HepG2 (cell line): ENCODE results near the gene NET1. TPM values are rescaled to one million over a fixed set of nuclear protein-coding genes. Genes with fewer than 3 reads are reported as not detected.

Experiments used
- ATAC-seq: fragments of 200-7000 bp; cut with Tn5 transposase; 3 replicates; pipeline ENCODE4 v1.9.1; 2020; ENCODE audit warnings: mild to moderate bottlenecking, moderate library complexity
- BruUV-seq: library from RNA; stranded (reverse); fragments of 400-500 nt; replicated peaks from 2 replicates; lab custom pipeline; 2021; lab: Mats Ljungman, UMichigan
- CTCF ChIA-PET: fragments of 300-600 bp; formaldehyde crosslinking; extraction: SDS; loops from one replicate; lab custom pipeline; 2021; ENCODE audit warnings: low total read pairs, inconsistent platforms, low intra/inter-chr PET ratio; lab: Yijun Ruan, JAX
- POLR2A ChIA-PET: fragments of 350-600 bp; sonication (Branson Sonifier 250); formaldehyde crosslinking; loops from one replicate; lab custom pipeline; 2020; ENCODE audit warnings: antibody characterized with exemption, inconsistent platforms; lab: Yijun Ruan, JAX
- DNase-seq: peaks from one replicate; pipeline ENCODE4 v3.0.0-alpha.2; 2015; ENCODE audit warnings: low spot score
- FAIRE-seq: peaks from 3 replicates; lab custom pipeline; 2011; peaks lifted over from hg19 to GRCh38; lab: Jason Lieb, UNC
- H2AFZ ChIP-seq: one replicate; pipeline ENCODE4 v1.6.1; 2011; ENCODE audit warnings: low read length, inconsistent platforms
- H3K27ac ChIP-seq: fragments of 300-600 bp; 3 replicates; pipeline ENCODE4 v1.8.0; 2011; ENCODE audit warnings: mixed run types, mild to moderate bottlenecking, mixed read lengths, low read length, inconsistent platforms; ENCODE audit not compliant: insufficient read depth; ENCODE audit errors: extremely low read length
- H3K27me3 ChIP-seq, 2 experiments: fragments of 200-600 bp in 1 of 2; 2 replicates in 1 of 2; 3 replicates in 1 of 2; pipeline versions ENCODE4 v1.6.0 to v1.8.0; 2011; ENCODE audit warnings: low read length in 2 of 2, mild to moderate bottlenecking in 2 of 2, moderate library complexity in 2 of 2, inconsistent platforms in 1 of 2; ENCODE audit not compliant: insufficient read depth in 2 of 2, control insufficient read depth in 1 of 2
- H3K36me3 ChIP-seq, 2 experiments: fragments of 200-600 bp in 1 of 2; replicated peaks in 1 of 2; 2 replicates in 1 of 2; 3 replicates in 1 of 2; pipeline versions ENCODE4 v1.5.1 to v1.8.0; 2011; ENCODE audit warnings: low read length in 2 of 2, inconsistent platforms in 1 of 2; ENCODE audit not compliant: insufficient read depth in 2 of 2, control insufficient read depth in 1 of 2
- H3K4me1 ChIP-seq: 2 replicates; pipeline ENCODE4 v1.5.1; 2012; ENCODE audit warnings: low read length, inconsistent platforms; ENCODE audit not compliant: insufficient read depth
- H3K4me2 ChIP-seq: 2 replicates; pipeline ENCODE4 v1.6.0; 2011; ENCODE audit warnings: low read depth, low read length, inconsistent platforms
- H3K4me3 ChIP-seq, 3 experiments: fragments of 200-600 bp in 1 of 3; sonication (generic), shearing (Covaris generic) in 1 of 3; replicated peaks in 1 of 3; 2 replicates each; pipeline ENCODE4 v1.5.1; 2011 to 2016; ENCODE audit warnings: low read length in 3 of 3, inconsistent platforms in 2 of 3, low read depth in 2 of 3, mild to moderate bottlenecking in 2 of 3, control low read depth in 1 of 3, mixed read lengths in 1 of 3; ENCODE audit not compliant: insufficient read depth in 1 of 3
- H3K79me2 ChIP-seq: one replicate; pipeline ENCODE4 v1.6.1; 2011; ENCODE audit warnings: low read length, inconsistent platforms; ENCODE audit not compliant: insufficient read depth
- H3K9ac ChIP-seq: 2 replicates; pipeline ENCODE4 v1.6.0; 2011; ENCODE audit warnings: mild to moderate bottlenecking, low read depth, low read length, inconsistent platforms; ENCODE audit not compliant: insufficient read depth
- H3K9me3 ChIP-seq: 2 replicates; pipeline ENCODE4 v1.5.1; 2012; ENCODE audit warnings: mild to moderate bottlenecking, low read length
- H4K20me1 ChIP-seq: 2 replicates; pipeline ENCODE4 v1.6.0; 2011; ENCODE audit warnings: inconsistent platforms, mild to moderate bottlenecking, low read length, moderate library complexity; ENCODE audit not compliant: insufficient read depth
- MAFF ChIP-seq: IDR thresholded peaks from 2 replicates; pipeline ENCODE4 v1.6.1; 2011; ENCODE audit warnings: low read depth, low read length, improper control_type of control experiment
- NR2F6 ChIP-seq, 2 experiments: IDR thresholded peaks; 2 replicates each; pipeline ENCODE4 v1.6.1; 2016; ENCODE audit warnings: antibody characterized with exemption in 1 of 2, mild to moderate bottlenecking in 1 of 2
- ZNF562 ChIP-seq: sonication (generic); formaldehyde crosslinking; IDR thresholded peaks from 2 replicates; pipeline ENCODE4 v1.8.0; 2022; ENCODE audit warnings: missing genetic modification reagents, borderline replicate concordance
- ZNF773 ChIP-seq: sonication (generic); formaldehyde crosslinking; IDR thresholded peaks from 2 replicates; pipeline ENCODE4 v1.4.0; 2020; ENCODE audit warnings: missing genetic modification reagents, borderline replicate concordance
- ZSCAN25 ChIP-seq: sonication (generic); formaldehyde crosslinking; IDR thresholded peaks from 2 replicates; pipeline ENCODE4 v1.8.0; 2022; ENCODE audit warnings: mild to moderate bottlenecking, missing genetic modification reagents
- WGBS: methylation state at CpG from one replicate; pipeline ENCODE4 v1.1.6; 2017; ENCODE audit warnings: low lambda C conversion rate; 5-methylcytosine and 5-hydroxymethylcytosine counted together
- in situ Hi-C: cut with HindIII; loops from 2 replicates; pipeline ENCODE4 v1.10.0; 2017; ENCODE audit warnings: low pct_unique_long_range_greater_than_20kb; ENCODE audit not compliant: extremely low pct_ligation_motif_present
- intact Hi-C: fragments of 100-400 bp; cut with micrococcal nuclease; formaldehyde crosslinking; loops from one replicate; pipeline ENCODE4 v1.10.0; 2022; ENCODE audit not compliant: unreplicated experiment
- polyA plus RNA-seq, 8 experiments: library from polyadenylated mRNA; depleted of rRNA in 3 of 8; stranded (reverse) in 7 of 8; unstranded in 1 of 8; fragments of >200 nt; fragmentation: Illumina TruSeq in 4 of 8; extraction: Trizol in 4 of 8; gene quantifications; 2 replicates each; pipeline versions ENCODE4 v1.2.1 to v1.2.3, GENCODE V29; 2011 to 2016; ENCODE audit warnings: low read depth in 4 of 8, missing spikeins in 1 of 8, mixed read lengths in 1 of 8; ENCODE audit not compliant: insufficient read depth in 1 of 8
- total RNA-seq, 5 experiments: library from RNA; depleted of rRNA; stranded (reverse); fragments of >200 nt; fragmentation: Illumina TruSeq; extraction: Trizol; gene quantifications; 2 replicates each; pipeline ENCODE4 v1.2.3, GENCODE V29; 2016; ENCODE audit warnings: low read depth in 1 of 5

Gene NET1
- total and polyA plus RNA-seq, 2 of the 13 experiments (the other 11 are each of a cell fraction or from before 2014, with no cell fraction given): 48.1 to 65.8 TPM

DNA sequence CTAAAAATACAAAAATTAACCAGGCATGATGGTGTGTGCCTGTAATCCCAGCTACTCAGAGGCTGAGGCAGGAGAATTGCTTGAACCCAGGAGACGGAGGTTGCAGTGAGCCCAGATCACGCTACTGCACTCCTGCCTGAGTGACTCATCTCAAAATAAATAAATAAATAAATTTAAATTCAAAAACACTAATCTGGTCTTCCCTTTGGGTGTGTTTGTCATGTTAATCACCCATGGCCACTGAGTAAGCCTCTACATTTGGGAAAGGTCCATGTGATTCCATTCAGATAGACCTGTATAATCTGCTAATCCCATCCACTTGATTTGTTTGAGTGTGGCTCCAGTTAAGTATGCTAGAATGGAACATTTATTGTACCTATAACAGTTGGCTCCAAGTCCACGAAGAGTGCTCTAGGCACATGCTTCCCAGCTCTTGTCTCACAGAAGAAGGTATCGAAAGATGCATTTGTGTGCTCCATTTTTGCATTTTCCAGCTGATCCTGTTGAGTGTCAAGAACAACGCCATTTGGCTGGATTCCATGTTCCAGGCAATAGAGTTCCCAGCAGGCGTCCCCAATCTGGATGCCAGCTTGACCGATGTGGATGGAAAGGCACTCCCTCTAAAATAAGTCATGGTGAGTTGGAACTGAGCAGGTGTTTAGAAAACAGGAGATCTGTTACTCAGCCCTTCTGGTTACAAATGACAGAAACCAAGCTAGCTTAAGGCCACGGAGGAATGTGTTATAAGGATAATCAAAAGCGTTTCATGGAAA, 11.7 kb upstream of the NET1 start:
- no peak overlapping the region for H3K27ac ChIP-seq
- H3K36me3 ChIP-seq: no peaks in the 10 kb centered on the region
- ATAC-seq (no peak), FAIRE-seq (no peak), DNase-seq (no peak)
- POLR2A ChIA-PET: no interaction called here
- no peaks in the 10 kb centered on the region for H3K79me2 ChIP-seq
- H3K27me3 ChIP-seq: peaks cover 2 to 5% of the 10 kb centered on the region in 2 experiments; a peak in 3 of 5 replicates
- BruUV-seq: no TSS peak
- no peak overlapping the region for H2AFZ ChIP-seq
- WGBS: 59% methylated on average over 9 of the region's 9 CpGs
- no peaks in the 10 kb centered on the region for H3K9me3 ChIP-seq
- TF ChIP-seq MAFF (no peak), ZNF562 (CRISPR knock-in tag) (no peak), NR2F6 (IDR thresholded peaks at IDR 0.05) (no peak), NR2F6 (CRISPR knock-in tag; IDR thresholded peaks at IDR 0.05) (no peak)
- TF ChIP-seq, all 625 proteins: peak for 0
- CTCF ChIA-PET: no interaction called here
- Histone ChIP-seq H3K4me2 (no peak overlapping the region), H4K20me1 (no peaks in the 10 kb centered on the region), H3K4me3 (no peak overlapping the region), H3K9ac (no peak overlapping the region), H3K4me1 (0 out of 2 replicates have a peak, but pooled peaks cover 9% of the 10 kb centered on the region)
- in situ Hi-C loops: no loop called here
- intact Hi-C loops: loop anchor here (2.0 kb wide), 1 partner anchor 78 kb away; no protein-coding TSS in a partner anchor

DNA sequence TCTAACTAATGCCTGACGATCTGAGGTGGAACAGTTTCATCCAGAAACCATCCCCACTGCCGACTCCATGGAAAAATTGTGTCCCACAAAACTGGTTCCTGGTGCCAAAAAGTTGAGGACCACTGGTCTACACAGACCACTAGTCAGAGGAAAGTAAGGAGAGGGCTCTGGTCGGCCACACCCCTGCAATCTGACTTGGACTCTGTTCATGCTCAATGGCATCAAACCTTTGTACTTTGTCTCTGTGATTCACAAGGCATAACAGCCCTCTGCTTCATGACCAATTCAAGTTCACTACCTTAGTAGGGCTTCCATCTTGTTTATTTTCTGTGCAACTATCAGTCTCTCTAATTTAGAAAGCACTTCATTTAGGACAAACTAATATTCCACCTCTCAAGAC, 9.6 kb upstream of the NET1 start:
- Histone ChIP-seq H3K27ac (no peak overlapping the region), H3K4me1 (0 out of 2 replicates have a peak, but pooled peaks cover 9% of the 10 kb centered on the region), H3K27me3 (peaks cover 1 to 5% of the 10 kb centered on the region in 2 experiments; a peak in 1 of 5 replicates), H3K4me2 (no peak overlapping the region), H3K9ac (no peak overlapping the region), H4K20me1 (no peaks in the 10 kb centered on the region), H2AFZ (no peak overlapping the region), H3K36me3 (no peaks in the 10 kb centered on the region), H3K4me3 (no peak overlapping the region), H3K9me3 (peaks cover 8% of the 10 kb centered on the region), H3K79me2 (no peaks in the 10 kb centered on the region)
- WGBS: 20% methylated on average over 2 of the region's 3 CpGs
- no TSS peak for BruUV-seq
- FAIRE-seq: no peak
- ATAC-seq: no peak
- intact Hi-C loops (no loop called here), in situ Hi-C loops (no loop called here)
- no peak for DNase-seq
- CTCF ChIA-PET: no interaction called here
- TF ChIP-seq ZNF773 (CRISPR knock-in tag) (no peak), ZSCAN25 (CRISPR knock-in tag) (peak; percentile 81; the same call in 1 of the 2 replicates)
- POLR2A ChIA-PET: no interaction called here
